ENCODE results near the gene CADPS2. TPM values are rescaled to one million over a fixed set of nuclear protein-coding genes. Genes with fewer than 3 reads are reported as not detected.

CADPS2 gene
- total and polyA plus RNA-seq, 4 donors, result 16.0 to 76.7 (median 27.7) TPM

- Histone ChIP-seq H3K27me3 (ENCODE audit: control insufficient read depth in 3 of 3, insufficient read depth in 3 of 3, low read length in 2 of 3) (no peaks in the 10 kb centered on the region), H3K36me3 (ENCODE audit: control insufficient read depth in 4 of 4, insufficient read depth in 4 of 4, low read length in 4 of 4) (peaks cover 0 to 12% (median 6%) of the 10 kb centered on the region in 4 donors), H3K27ac (ENCODE audit: low read depth in 1 of 2, low read length in 1 of 2) (no peak overlapping the region), H3K4me3 (no peak overlapping the region), H3K9ac (ENCODE audit: insufficient read depth in 1 of 2, low read length in 2 of 2) (no peak overlapping the region), H3K4me1 (ENCODE audit: control insufficient read depth in 5 of 5, insufficient read depth in 5 of 5, low read length in 5 of 5) (peaks cover 0 to 42% (median 3%) of the 10 kb centered on the region in 5 donors), H3K9me3 (ENCODE audit: control insufficient read depth in 4 of 4, insufficient read depth in 3 of 4, low read length in 3 of 4) (peaks cover 0 to 3% (median 0%) of the 10 kb centered on the region in 4 donors)
- no peak for DNase-seq
- WGBS, 2 donors, result 77 to 79% methylated on average over 4 of the region's 4 CpGs
- no peak for TF ChIP-seq CTCF (IDR thresholded peaks at IDR 0.05; ENCODE audit: control extremely low read depth, extremely low read depth)
- no peak for ATAC-seq (ENCODE audit: insufficient read depth, low FRiP score)
Observed at GRCh38 chr7:122849322-122849956, 36.8 kb downstream of the CADPS2 start.

- no peak for TF ChIP-seq CTCF (IDR thresholded peaks at IDR 0.05; ENCODE audit: control extremely low read depth, extremely low read depth)
- no peak for ATAC-seq (ENCODE audit: insufficient read depth, low FRiP score)
- Histone ChIP-seq H3K4me1 (ENCODE audit: control insufficient read depth in 5 of 5, insufficient read depth in 5 of 5, low read length in 5 of 5) (peaks cover 0 to 57% (median 5%) of the 10 kb centered on the region in 5 donors), H3K27ac (ENCODE audit: low read depth in 1 of 2, low read length in 1 of 2) (peak overlapping the region in 1 of 2 donors; percentile 41), H3K9me3 (ENCODE audit: control insufficient read depth in 4 of 4, insufficient read depth in 3 of 4, low read length in 3 of 4) (peaks cover 0 to 3% (median 0%) of the 10 kb centered on the region in 4 donors), H3K27me3 (ENCODE audit: control insufficient read depth in 3 of 3, insufficient read depth in 3 of 3, low read length in 2 of 3) (no peaks in the 10 kb centered on the region), H3K36me3 (ENCODE audit: control insufficient read depth in 4 of 4, insufficient read depth in 4 of 4, low read length in 4 of 4) (peaks cover 0 to 4% (median 1%) of the 10 kb centered on the region in 4 donors), H3K4me3 (no peak overlapping the region), H3K9ac (ENCODE audit: insufficient read depth in 1 of 2, low read length in 2 of 2) (no peak overlapping the region)
- 41 to 59% methylated on average over 3 of the region's 3 CpGs for WGBS, 2 donors
- DNase-seq, result no peak
Observed at GRCh38 chr7:122847871-122848473, 38.3 kb downstream of the CADPS2 start.

GRCh38 chr7:122846591-122846990 is 39.7 kb downstream of the CADPS2 start:
- Histone ChIP-seq H3K9ac (ENCODE audit: insufficient read depth in 1 of 2, low read length in 2 of 2) (no peak overlapping the region), H3K27ac (ENCODE audit: low read depth in 1 of 2, low read length in 1 of 2) (peak overlapping the region in 1 of 2 donors; percentile 41), H3K4me3 (no peak overlapping the region), H3K4me1 (ENCODE audit: control insufficient read depth in 5 of 5, insufficient read depth in 5 of 5, low read length in 5 of 5) (peaks cover 5 to 67% (median 8%) of the 10 kb centered on the region in 5 donors), H3K36me3 (ENCODE audit: control insufficient read depth in 4 of 4, insufficient read depth in 4 of 4, low read length in 4 of 4) (no peaks in the 10 kb centered on the region), H3K27me3 (ENCODE audit: control insufficient read depth in 3 of 3, insufficient read depth in 3 of 3, low read length in 2 of 3) (no peaks in the 10 kb centered on the region), H3K9me3 (ENCODE audit: control insufficient read depth in 4 of 4, insufficient read depth in 3 of 4, low read length in 3 of 4) (peaks cover 0 to 3% (median 0%) of the 10 kb centered on the region in 4 donors)
- ATAC-seq (ENCODE audit: insufficient read depth, low FRiP score), result no peak
- no peak for TF ChIP-seq CTCF (IDR thresholded peaks at IDR 0.05; ENCODE audit: control extremely low read depth, extremely low read depth)
- 56 to 67% methylated on average over 2 of the region's 2 CpGs for WGBS, 2 donors
- DNase-seq, result peak in 1 of 3 donors; percentile 42

Measured in lung (tissue), 12 donors.